HepG2 (cell line): ENCODE results near the gene ZNF142. TPM values are rescaled to one million over a fixed set of nuclear protein-coding genes. Genes with fewer than 3 reads are reported as not detected.

ENCODE experiments used
- ATF5 ChIP-seq: sonication (generic); formaldehyde crosslinking; IDR thresholded peaks from 2 replicates; pipeline ENCODE4 v1.4.0; 2020; ENCODE audit warnings: mild to moderate bottlenecking, low read depth, missing genetic modification reagents
- ATF6 ChIP-seq: sonication (generic); formaldehyde crosslinking; conservative IDR thresholded peaks from 2 replicates; pipeline ENCODE4 v1.4.0; 2020; ENCODE audit warnings: missing genetic modification reagents
- CEBPB ChIP-seq: IDR thresholded peaks from 2 replicates; pipeline ENCODE4 v1.6.1; 2011; ENCODE audit warnings: low read depth, low read length, improper control_type of control experiment, borderline replicate concordance
- MLX ChIP-seq: IDR thresholded peaks from 2 replicates; pipeline ENCODE4 v1.6.1; 2016
- UBTF ChIP-seq: sonication (generic); formaldehyde crosslinking; IDR thresholded peaks from 2 replicates; pipeline ENCODE4 v1.4.0; 2020; ENCODE audit warnings: mild to moderate bottlenecking, missing genetic modification reagents
- ZNF142 ChIP-seq: sonication (generic); formaldehyde crosslinking; IDR thresholded peaks from 2 replicates; pipeline ENCODE4 v1.4.0; 2020; ENCODE audit warnings: missing genetic modification reagents
- ZNF407 ChIP-seq: sonication (generic); formaldehyde crosslinking; IDR thresholded peaks from one replicate; pipeline ENCODE4 v1.5.1; 2020; ENCODE audit warnings: mild to moderate bottlenecking, missing genetic modification reagents; ENCODE audit errors: not compliant biosample characterization
- ZNF776 ChIP-seq: sonication (generic); formaldehyde crosslinking; IDR thresholded peaks from 2 replicates; pipeline ENCODE4 v1.4.0; 2020; ENCODE audit warnings: mild to moderate bottlenecking, missing genetic modification reagents
- polyA plus RNA-seq, 8 experiments: library from polyadenylated mRNA; depleted of rRNA in 3 of 8; stranded (reverse) in 7 of 8; unstranded in 1 of 8; fragments of >200 nt; fragmentation: Illumina TruSeq in 4 of 8; extraction: Trizol in 4 of 8; gene quantifications; 2 replicates each; pipeline versions ENCODE4 v1.2.1 to v1.2.3, GENCODE V29; 2011 to 2016; ENCODE audit warnings: low read depth in 4 of 8, missing spikeins in 1 of 8, mixed read lengths in 1 of 8; ENCODE audit not compliant: insufficient read depth in 1 of 8
- total RNA-seq, 5 experiments: library from RNA; depleted of rRNA; stranded (reverse); fragments of >200 nt; fragmentation: Illumina TruSeq; extraction: Trizol; gene quantifications; 2 replicates each; pipeline ENCODE4 v1.2.3, GENCODE V29; 2016; ENCODE audit warnings: low read depth in 1 of 5

Gene ZNF142
- total and polyA plus RNA-seq, 2 of the 13 experiments (the other 11 are each of a cell fraction or from before 2014, with no cell fraction given) = 4.8 to 11.4 TPM

- no peak for TF ChIP-seq ATF6
- no peak for TF ChIP-seq ATF5
- TF ChIP-seq MLX (CRISPR knock-in tag) = no peak
- TF ChIP-seq ZNF142 (CRISPR knock-in tag) = no peak
- TF ChIP-seq ZNF407 = no peak
- no peak for TF ChIP-seq CEBPB
- no peak for TF ChIP-seq ZNF776 (CRISPR knock-in tag)
- no peak for TF ChIP-seq UBTF
Observed at GRCh38 chr2:218631837-218632236, 27.6 kb downstream of the ZNF142 start (continued).
